ENCODE measurements around the gene SLC9A7.

DNA sequence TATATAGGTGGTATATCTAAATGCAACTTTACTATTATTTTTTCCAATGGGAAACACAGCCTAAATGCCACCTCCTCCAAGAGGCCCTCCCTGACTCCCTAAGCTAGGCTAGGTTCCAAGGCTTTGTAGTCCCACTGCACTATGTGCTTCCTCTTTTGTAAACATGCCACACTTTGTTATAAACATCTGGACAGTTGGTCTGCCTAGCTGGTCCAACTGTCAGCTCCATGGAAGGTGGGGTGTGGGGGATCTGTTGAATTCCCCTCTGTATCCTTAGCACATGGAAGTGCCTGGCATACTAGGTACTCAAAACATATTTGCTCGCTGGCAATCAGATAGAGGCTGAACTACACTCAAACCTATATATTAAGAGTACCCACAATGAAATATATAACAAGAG, 63.4 kb downstream of the SLC9A7 start:
- TF ChIP-seq, protein P1, sequence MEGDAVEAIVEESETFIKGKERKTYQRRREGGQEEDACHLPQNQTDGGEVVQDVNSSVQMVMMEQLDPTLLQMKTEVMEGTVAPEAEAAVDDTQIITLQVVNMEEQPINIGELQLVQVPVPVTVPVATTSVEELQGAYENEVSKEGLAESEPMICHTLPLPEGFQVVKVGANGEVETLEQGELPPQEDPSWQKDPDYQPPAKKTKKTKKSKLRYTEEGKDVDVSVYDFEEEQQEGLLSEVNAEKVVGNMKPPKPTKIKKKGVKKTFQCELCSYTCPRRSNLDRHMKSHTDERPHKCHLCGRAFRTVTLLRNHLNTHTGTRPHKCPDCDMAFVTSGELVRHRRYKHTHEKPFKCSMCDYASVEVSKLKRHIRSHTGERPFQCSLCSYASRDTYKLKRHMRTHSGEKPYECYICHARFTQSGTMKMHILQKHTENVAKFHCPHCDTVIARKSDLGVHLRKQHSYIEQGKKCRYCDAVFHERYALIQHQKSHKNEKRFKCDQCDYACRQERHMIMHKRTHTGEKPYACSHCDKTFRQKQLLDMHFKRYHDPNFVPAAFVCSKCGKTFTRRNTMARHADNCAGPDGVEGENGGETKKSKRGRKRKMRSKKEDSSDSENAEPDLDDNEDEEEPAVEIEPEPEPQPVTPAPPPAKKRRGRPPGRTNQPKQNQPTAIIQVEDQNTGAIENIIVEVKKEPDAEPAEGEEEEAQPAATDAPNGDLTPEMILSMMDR (conservative IDR thresholded peaks at IDR 0.05; ENCODE audit: low read depth, low read length) = no peak
- TF ChIP-seq EZH2 (IDR thresholded peaks at IDR 0.05; ENCODE audit: borderline replicate concordance, low read depth, low read length, poor library complexity, severe bottlenecking) = no peak

Measured in A673 (cell line).